Erythroblast (primary cell): ENCODE measurements around the gene ATP6V1E1.

Experiments
- GATA1 ChIP-seq: IDR thresholded peaks from 2 replicates; pipeline ENCODE4 v1.6.1; 2011; ENCODE audit warnings: low read depth, mild to moderate bottlenecking, control low read depth, low read length, moderate library complexity
- POLR2A ChIP-seq: IDR thresholded peaks from 2 replicates; pipeline ENCODE4 v1.6.1; 2011; ENCODE audit warnings: mild to moderate bottlenecking, low read length

DNA sequence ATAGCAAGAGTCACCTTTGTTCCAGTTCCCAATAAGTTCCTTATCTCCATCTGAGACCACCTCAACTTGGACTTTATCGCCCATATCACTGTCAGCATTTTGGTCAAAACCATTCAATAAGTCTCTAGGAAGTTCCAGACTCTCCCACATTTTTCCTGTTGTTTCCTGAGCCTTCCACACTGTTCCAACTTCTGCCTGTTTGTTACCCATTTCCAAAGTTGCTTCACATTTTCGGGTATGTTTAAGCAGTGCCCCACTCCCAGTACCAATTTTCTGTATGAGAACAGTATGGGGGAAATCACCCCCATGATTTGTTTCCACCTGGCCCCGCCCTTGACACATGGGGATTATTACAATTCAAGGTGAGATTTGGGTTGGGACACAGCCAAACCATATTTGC, 36.7 kb upstream of the ATP6V1E1 start:
- no peak for TF ChIP-seq POLR2A
- TF ChIP-seq GATA1 = no peak
